Prostate gland (tissue), 2 donors: ENCODE data around the gene COL15A1. TPM values are rescaled to one million over a fixed set of nuclear protein-coding genes. Genes with fewer than 3 reads are reported as not detected.

Source experiments
- DNase-seq: peaks from one replicate; pipeline ENCODE4 v3.0.0-alpha.2; 2019; ENCODE audit warnings: low spot score
- H3K27ac ChIP-seq, 2 donors: fragments of 200-600 bp; sonication (generic); 2 replicates each; pipeline ENCODE4 v1.5.1; 2017 to 2019
- H3K27me3 ChIP-seq: fragments of 200-600 bp; sonication (generic); replicated peaks from 2 replicates; pipeline ENCODE4 v1.5.1; 2019; ENCODE audit not compliant: insufficient read depth
- H3K36me3 ChIP-seq, 2 donors: fragments of 200-600 bp; sonication (generic); 1 replicate in 1 of 2; 2 replicates in 1 of 2; pipeline versions ENCODE4 v1.5.1 to v1.8.1; 2017 to 2019
- H3K4me1 ChIP-seq: fragments of 200-600 bp; sonication (generic); replicated peaks from 2 replicates; pipeline ENCODE4 v1.5.1; 2019
- H3K4me3 ChIP-seq, 2 donors: fragments of 200-600 bp; sonication (generic); 2 replicates each; pipeline ENCODE4 v1.5.1; 2017 to 2019
- H3K9me3 ChIP-seq: fragments of 200-600 bp; sonication (generic); 2 replicates; pipeline ENCODE4 v1.5.1; 2017
- POLR2A ChIP-seq: fragments of 450-650 bp; IDR thresholded peaks from one replicate; pipeline ENCODE4 v1.6.1; 2016; ENCODE audit warnings: antibody characterized with exemption, mild to moderate bottlenecking
- POLR2AphosphoS5 ChIP-seq: sonication (generic); formaldehyde crosslinking; IDR thresholded peaks from one replicate; pipeline ENCODE4 v1.6.1; 2017; ENCODE audit warnings: antibody characterized with exemption
- WGBS: methylation state at CpG from one replicate; pipeline ENCODE4 v1.1.5; 2018; 5-methylcytosine and 5-hydroxymethylcytosine counted together
- intact Hi-C: fragments of 100-400 bp; cut with DNase I; formaldehyde crosslinking; loops from one replicate; pipeline ENCODE4 v1.14.2; 2022
- total RNA-seq, 2 donors: library from RNA; depleted of rRNA; stranded (reverse); fragments of >200 nt; gene quantifications; one replicate each; pipeline ENCODE4 v1.1.0, GENCODE V29; 2016
- TF ChIP-seq, protein P1 (sequence below), 4 experiments: fragments of 200-600 bp in 2 of 4; fragments of 450-650 bp in 2 of 4; sonication (generic) in 2 of 4; IDR thresholded peaks; 1 replicate in 3 of 4; 2 replicates in 1 of 4; pipeline ENCODE4 v1.5.1; 2016 to 2019; ENCODE audit warnings: antibody characterized with exemption in 4 of 4, mild to moderate bottlenecking in 2 of 4, moderate library complexity in 2 of 4

COL15A1 gene
- total RNA-seq, 2 donors from 2014 or later, result 10.3 to 79.9 TPM

DNA sequence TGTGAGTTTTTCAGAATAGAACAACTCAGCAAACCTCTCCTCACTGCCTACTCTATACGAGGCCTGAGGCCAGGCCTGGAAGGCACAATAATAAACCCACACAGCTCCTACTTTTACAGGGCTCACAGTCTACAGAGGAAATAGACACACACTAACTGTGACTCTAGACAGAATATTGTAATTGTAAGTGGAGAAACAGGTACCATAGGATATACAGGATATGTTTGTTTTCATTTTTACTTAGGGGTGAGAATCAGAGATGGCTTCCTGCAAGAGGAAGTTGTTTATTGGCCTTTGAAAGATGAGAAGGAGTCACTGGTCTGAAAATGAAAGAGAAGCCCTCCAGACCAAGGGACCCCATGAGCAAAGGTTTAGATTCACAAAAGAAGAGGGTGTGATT, 125.4 kb downstream of the COL15A1 start:
- Histone ChIP-seq H3K9me3 (no peaks in the 10 kb centered on the region), H3K27ac (no peak overlapping the region), H3K27me3 (no peaks in the 10 kb centered on the region), H3K4me1 (no peaks in the 10 kb centered on the region), H3K4me3 (no peak overlapping the region), H3K36me3 (no peaks in the 10 kb centered on the region)
- intact Hi-C loops, result no loop called here
- DNase-seq, result no peak
- TF ChIP-seq POLR2A, result no peak
- no peak for TF ChIP-seq POLR2AphosphoS5
- TF ChIP-seq, protein P1, sequence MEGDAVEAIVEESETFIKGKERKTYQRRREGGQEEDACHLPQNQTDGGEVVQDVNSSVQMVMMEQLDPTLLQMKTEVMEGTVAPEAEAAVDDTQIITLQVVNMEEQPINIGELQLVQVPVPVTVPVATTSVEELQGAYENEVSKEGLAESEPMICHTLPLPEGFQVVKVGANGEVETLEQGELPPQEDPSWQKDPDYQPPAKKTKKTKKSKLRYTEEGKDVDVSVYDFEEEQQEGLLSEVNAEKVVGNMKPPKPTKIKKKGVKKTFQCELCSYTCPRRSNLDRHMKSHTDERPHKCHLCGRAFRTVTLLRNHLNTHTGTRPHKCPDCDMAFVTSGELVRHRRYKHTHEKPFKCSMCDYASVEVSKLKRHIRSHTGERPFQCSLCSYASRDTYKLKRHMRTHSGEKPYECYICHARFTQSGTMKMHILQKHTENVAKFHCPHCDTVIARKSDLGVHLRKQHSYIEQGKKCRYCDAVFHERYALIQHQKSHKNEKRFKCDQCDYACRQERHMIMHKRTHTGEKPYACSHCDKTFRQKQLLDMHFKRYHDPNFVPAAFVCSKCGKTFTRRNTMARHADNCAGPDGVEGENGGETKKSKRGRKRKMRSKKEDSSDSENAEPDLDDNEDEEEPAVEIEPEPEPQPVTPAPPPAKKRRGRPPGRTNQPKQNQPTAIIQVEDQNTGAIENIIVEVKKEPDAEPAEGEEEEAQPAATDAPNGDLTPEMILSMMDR (IDR thresholded peaks at IDR 0.05), result no peak
- WGBS, result 81% methylated on average over 1 of the region's 1 CpG

DNA sequence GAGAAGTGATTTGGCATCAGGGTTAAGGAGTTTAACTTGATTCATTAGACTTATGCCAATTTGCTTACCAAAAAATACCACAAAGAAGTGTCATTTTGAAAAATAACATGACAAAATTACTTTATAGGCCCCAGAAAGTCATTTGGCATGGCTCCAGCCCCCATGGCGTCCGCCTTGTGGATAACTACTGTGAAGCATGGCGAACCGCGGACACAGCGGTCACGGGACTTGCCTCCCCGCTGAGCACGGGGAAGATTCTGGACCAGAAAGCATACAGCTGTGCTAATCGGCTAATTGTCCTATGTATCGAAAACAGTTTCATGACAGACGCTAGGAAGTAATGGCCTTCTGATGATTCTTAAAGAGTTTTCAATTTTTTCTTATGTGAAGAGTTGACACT, 125.8 kb downstream of the COL15A1 start:
- H3K27ac ChIP-seq, result no peak overlapping the region
- DNase-seq, result no peak
- no peak overlapping the region for H3K4me3 ChIP-seq
- no peaks in the 10 kb centered on the region for H3K9me3 ChIP-seq
- no peak for TF ChIP-seq POLR2A
- no peak for TF ChIP-seq POLR2AphosphoS5
- TF ChIP-seq, protein P1 (IDR thresholded peaks at IDR 0.05), result no peak
- H3K4me1 ChIP-seq, result no peaks in the 10 kb centered on the region
- H3K27me3 ChIP-seq, result no peaks in the 10 kb centered on the region
- 93% methylated on average over 12 of the region's 12 CpGs for WGBS
- intact Hi-C loops, result no loop called here
- no peaks in the 10 kb centered on the region for H3K36me3 ChIP-seq

DNA sequence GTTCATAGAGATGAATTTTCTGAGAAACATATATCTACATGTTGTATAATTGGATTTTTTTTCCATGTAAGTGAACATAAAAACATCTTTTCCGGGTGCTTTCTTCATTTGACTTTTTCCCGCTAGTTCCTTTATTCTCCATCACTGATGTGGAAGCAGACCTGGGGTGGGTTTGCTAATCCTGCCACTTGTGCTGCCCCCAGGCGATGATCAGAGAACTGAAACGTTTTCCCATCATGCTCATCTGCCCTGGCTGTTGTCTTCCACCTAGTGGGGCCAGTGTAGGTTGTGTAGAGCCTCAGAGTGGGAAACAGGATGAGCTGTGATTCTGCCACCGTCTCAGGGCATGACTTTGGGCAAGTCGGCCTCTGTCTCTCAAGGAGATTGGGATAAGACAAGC, 127.0 kb downstream of the COL15A1 start:
- H3K36me3 ChIP-seq, result no peaks in the 10 kb centered on the region
- no peak overlapping the region for H3K27ac ChIP-seq
- no peak for DNase-seq
- no peaks in the 10 kb centered on the region for H3K4me1 ChIP-seq
- no peaks in the 10 kb centered on the region for H3K27me3 ChIP-seq
- H3K4me3 ChIP-seq, result no peak overlapping the region
- WGBS, result 81% methylated on average over 6 of the region's 6 CpGs
- intact Hi-C loops, result no loop called here
- H3K9me3 ChIP-seq, result no peaks in the 10 kb centered on the region
- TF ChIP-seq, protein P1 (IDR thresholded peaks at IDR 0.05), result no peak
- TF ChIP-seq POLR2AphosphoS5 (no peak), POLR2A (no peak)

DNA sequence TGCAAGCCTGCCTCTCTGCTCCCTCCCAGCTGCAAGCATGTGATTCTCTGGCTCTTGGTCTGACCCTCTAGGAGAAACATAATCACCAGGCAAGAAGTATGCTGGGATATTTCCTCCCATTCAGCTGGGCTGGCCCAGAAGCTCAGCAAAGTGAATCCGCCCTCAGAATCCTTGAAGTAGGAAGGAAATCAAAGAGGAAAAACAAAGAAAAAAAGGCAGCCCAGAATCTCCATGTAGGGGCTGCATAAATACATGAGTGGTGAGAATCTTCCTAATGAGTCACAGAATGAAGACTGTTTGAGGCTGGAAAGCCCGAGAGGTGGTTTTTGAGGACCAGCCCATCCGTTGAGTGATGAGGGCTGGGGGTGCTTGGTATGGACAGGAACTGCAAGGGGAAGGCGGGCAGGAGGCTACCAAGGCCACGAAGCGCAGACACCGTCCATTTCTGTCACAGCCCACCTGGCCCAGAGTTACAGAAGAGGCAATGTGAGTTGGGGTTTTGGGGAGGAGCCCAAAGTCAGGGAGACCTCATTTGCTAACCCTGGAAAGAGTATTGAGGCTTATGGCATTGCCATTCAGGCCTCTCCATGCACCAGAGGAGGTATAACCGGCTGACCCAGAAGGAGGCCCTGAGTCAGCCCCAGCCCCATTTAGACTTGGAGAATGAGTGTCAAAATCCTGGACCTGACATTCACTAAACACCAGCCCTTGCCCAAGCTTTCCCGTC, 127.8 kb downstream of the COL15A1 start:
- H3K4me1 ChIP-seq, result no peaks in the 10 kb centered on the region
- intact Hi-C loops, result no loop called here
- no peak for DNase-seq
- no peaks in the 10 kb centered on the region for H3K27me3 ChIP-seq
- no peak overlapping the region for H3K4me3 ChIP-seq
- TF ChIP-seq, protein P1 (IDR thresholded peaks at IDR 0.05), result no peak
- TF ChIP-seq POLR2A (no peak), POLR2AphosphoS5 (no peak)
- no peaks in the 10 kb centered on the region for H3K9me3 ChIP-seq
- WGBS, result 90% methylated on average over 9 of the region's 9 CpGs
- H3K27ac ChIP-seq, result no peak overlapping the region
- no peaks in the 10 kb centered on the region for H3K36me3 ChIP-seq

DNA sequence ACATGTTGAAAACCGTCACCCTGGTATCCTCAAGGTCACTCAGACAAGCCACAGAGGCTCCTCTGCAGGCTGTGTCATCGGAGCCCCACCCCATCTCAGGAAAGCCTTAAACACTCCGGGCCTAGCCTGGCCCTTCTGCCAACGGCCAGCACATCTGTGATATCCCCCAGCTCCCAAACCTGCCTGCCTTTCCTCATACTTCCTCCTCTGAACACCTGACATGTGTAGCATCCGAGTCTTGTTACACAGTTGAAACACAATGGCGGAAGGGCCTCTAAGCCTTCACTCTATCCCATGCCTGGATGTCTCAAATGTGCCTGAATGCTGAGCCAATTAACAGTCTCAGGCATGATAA, 128.3 kb downstream of the COL15A1 start:
- no peak overlapping the region for H3K27ac ChIP-seq
- no peaks in the 10 kb centered on the region for H3K4me1 ChIP-seq
- DNase-seq, result no peak
- no peaks in the 10 kb centered on the region for H3K9me3 ChIP-seq
- no peaks in the 10 kb centered on the region for H3K27me3 ChIP-seq
- WGBS, result 82% methylated on average over 6 of the region's 6 CpGs
- H3K36me3 ChIP-seq, result no peaks in the 10 kb centered on the region
- TF ChIP-seq POLR2A (no peak), POLR2AphosphoS5 (no peak)
- TF ChIP-seq, protein P1 (IDR thresholded peaks at IDR 0.05), result no peak
- H3K4me3 ChIP-seq, result no peak overlapping the region
- intact Hi-C loops, result no loop called here
